HL-60/S4 (cell line): Measurements from ENCODE around the gene FAM83C.

Source experiments
- in situ Hi-C: fragments of 300-500 bp; cut with MboI; formaldehyde crosslinking; loops from 2 replicates; pipeline ENCODE4 v1.14.3; 2022; ENCODE audit warnings: low sequenced_read_pairs

Gene FAM83C

GRCh38 chr20:35271073-35271882, 20.9 kb downstream of the FAM83C start:
- in situ Hi-C loops: loop anchor here (25.0 kb wide), 1 partner anchor 409 kb away; the partner anchor contains the start of gene GGT7

DNA sequence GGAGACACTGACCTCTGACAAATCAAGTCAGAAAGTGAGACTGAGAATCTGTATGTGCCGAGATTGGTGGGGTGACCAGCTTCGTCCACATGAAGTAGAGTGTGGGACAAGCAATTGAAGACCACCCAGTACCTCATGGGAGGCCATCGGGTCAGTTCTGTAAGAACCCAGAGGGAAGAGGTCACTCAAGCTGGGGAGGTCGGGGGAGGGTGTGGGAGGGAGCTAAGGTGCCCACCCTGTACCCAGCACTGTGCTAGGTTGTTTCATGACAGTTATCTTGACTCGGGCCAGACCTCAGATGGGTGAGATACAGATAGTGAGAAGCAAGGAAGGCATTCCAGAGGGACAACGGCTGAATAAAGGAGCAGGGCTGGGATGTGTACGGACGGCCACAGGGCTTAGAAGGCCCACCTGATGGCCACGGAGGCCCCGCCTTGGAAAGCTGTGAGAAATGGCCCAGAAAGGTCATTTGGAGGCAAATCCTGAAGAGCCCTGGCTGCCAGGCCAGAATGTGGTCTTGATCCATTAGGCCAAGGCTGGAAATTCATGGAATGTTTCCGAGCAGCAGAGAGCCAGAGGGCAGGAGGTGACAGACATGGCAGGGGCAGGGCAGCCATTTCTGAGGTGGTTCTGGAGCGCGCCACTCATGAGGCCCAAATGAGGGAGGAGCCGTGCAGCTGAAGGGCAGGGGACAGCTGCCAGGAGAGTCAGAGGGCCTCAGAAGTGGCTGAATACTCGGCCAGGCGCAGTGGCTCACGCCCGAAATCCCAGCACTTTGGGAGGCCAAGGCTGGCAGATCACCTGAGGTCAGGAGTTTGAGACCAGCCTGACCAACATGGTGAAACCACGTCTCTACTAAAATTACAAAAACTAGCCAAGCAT, 22.0 kb downstream of the FAM83C start:
- in situ Hi-C loops: loop anchor here (25.0 kb wide), 1 partner anchor 408 kb away; the partner anchor contains the start of gene GGT7

- in situ Hi-C loops: loop anchor here (25.0 kb wide), 1 partner anchor 407 kb away; the partner anchor contains the start of gene GGT7
These were observed 23.0 kb downstream of the FAM83C start for GRCh38 chr20:35269055-35269781.

DNA sequence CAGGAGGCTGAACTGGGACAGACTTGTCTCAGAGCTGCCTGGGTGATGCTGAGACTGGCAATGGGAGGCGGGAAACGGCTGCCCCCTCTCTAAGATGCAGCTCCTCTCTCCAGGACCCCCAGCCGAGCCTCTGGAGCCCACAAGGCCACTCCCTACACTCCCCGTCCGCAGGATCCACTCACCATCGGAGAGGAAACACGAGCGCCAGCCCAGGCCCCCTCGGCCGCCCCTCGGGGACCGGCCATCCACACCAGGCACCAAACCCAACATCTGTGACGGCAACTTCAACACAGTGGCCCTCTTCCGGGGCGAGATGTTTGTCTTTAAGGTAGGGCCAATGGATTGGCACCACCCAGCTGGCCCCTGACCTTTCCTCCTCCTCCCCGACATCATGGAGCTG, 25.1 kb downstream of the FAM83C start:
- in situ Hi-C loops: loop anchor here (25.0 kb wide), 1 partner anchor 405 kb away; the partner anchor contains the start of gene GGT7

DNA sequence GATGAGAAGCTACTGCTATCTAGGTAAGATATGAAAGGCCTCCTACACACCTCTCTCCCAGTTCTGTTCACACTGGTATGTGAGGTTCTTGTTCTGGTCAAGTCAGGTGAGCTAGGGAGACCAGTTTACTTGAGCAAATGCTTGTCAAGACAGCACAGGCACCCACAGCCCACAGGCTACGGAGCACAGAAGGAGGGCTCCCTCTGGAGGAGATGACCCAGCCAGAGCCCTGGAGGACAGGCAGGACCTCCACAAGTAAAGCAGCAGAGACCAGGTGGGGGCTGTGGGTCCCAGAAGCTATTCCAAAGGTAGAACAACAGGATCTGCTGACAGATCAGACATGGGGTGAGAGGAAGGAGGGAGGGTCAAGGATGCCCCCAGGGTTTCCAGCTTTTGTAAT, 27.5 kb downstream of the FAM83C start:
- in situ Hi-C loops: loop anchor here (25.0 kb wide), 1 partner anchor 402 kb away; the partner anchor contains the start of gene GGT7

DNA sequence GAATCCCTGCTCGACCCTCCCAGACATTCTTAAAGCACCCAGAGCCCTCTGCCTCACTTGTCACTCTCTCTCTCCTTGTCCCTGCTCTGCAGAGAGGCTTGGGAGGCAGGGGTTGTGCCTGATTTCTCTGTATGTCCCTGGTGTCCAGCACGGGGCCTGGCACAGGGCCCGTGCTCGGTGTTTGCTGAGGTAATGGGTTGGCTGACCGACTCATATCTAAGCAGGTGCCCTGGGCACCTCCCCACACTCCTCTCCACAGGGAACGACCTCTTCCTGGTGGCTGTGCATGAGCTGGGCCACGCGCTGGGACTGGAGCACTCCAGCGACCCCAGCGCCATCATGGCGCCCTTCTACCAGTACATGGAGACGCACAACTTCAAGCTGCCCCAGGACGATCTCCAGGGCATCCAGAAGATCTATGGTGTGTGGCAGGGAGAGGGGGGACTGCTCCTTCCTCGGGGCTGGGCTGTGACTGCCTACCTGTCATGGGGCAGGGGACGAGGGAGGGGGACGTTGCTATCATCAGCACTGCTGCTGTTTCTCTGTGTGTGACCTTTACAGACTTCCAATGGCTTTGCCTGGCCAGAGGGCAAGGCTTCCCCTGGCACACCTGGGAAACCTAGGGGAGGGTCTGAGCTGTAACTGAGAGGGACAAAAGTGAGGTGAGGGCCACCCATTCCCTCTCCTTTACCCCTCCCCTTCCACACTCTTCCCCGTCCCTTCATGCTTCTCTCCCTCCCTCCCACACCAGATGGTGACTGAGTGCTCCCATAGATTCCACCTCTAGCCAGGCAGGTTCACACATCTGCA, 28.5 kb downstream of the FAM83C start:
- in situ Hi-C loops: loop anchor here (25.0 kb wide), 1 partner anchor 401 kb away; the partner anchor contains the start of gene GGT7

DNA sequence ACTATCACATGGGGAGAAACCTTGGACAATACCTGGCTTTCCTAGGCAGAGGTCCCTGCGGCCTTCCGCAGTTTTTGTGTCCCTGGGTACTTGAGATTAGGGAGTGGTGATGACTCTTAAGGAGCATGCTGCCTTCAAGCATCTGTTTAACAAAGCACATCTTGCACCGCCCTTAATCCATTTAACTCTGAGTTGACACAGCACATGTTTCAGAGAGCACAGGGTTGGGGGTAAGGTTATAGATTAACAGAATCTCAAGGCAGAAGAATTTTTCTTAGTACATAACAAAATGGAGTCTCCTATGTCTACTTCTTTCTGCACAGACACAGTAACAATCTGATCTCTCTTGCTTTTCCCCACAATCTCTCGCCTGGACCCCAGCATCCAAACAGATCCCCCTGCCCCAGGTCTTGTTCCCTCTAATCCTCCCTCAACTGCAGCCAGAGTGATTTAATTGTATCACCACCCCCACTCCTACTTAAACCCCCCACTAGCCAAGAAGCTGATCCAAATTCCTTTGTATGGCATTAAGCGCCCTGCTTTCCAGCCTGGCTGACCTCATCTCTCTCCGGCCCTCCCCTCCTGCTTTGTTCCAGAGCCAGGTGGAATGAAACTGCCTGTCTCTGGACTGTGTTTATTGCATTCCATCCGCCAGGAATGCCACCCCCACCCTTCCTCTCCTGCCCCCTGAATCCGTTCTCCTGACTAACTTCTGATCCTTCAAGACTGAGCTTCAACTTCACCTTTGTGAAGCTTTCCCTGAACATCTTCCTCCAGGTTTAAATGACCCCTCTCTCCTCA, 29.3 kb downstream of the FAM83C start:
- in situ Hi-C loops: loop anchor here (25.0 kb wide), 1 partner anchor 401 kb away; the partner anchor contains the start of gene GGT7

DNA sequence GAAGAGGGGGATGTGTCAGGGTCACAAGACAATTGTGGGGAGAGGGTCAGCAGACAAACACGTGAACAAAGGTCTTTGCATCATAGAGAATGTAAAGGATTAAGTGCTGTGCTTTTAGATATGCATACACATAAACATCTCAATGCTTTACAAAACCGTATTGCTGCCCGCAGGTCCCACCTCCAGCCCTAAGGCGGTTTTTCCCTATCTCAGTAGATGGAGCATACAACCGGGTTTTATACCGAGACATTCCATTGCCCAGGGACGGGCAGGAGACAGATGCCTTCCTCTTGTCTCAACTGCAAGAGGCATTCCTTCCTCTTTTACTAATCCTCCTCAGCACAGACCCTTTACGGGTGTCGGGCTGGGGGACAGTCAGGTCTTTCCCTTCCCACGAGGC, 29.9 kb downstream of the FAM83C start:
- in situ Hi-C loops: loop anchor here (25.0 kb wide), 1 partner anchor 400 kb away; the partner anchor contains the start of gene GGT7

DNA sequence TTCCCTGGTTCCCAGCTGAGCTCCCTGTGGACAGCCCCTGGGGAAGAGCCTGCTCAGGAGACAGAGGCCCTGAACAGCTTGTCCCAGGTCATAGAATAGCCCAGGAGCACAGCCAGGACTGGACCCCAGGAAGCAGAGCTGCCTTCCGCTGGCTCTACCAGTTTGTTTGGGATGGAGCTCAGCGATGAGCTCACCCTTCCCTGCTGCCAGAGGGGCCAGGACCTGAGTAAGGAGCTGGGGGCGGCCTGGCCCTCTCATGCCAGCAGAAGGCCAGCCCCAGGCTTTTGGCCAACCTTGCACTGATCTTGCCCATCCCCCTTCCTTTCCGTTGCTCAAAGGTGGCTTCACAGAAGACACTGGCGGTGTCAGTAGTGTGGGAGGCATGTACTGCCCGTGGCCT, 31.8 kb downstream of the FAM83C start:
- in situ Hi-C loops: loop anchor here (25.0 kb wide), 1 partner anchor 398 kb away; the partner anchor contains the start of gene GGT7

- in situ Hi-C loops: loop anchor here (25.0 kb wide), 1 partner anchor 395 kb away; the partner anchor contains the start of gene GGT7
These were observed 34.9 kb downstream of the FAM83C start for GRCh38 chr20:35257175-35257909.

GRCh38 chr20:35254448-35254999, 37.7 kb downstream of the FAM83C start:
- in situ Hi-C loops: loop anchor here (25.0 kb wide), 1 partner anchor 392 kb away; the partner anchor contains the start of gene GGT7

- in situ Hi-C loops: loop anchor here (25.0 kb wide), 1 partner anchor 391 kb away; the partner anchor contains the start of gene GGT7
These were observed 39.2 kb downstream of the FAM83C start for GRCh38 chr20:35253010-35253409.

DNA sequence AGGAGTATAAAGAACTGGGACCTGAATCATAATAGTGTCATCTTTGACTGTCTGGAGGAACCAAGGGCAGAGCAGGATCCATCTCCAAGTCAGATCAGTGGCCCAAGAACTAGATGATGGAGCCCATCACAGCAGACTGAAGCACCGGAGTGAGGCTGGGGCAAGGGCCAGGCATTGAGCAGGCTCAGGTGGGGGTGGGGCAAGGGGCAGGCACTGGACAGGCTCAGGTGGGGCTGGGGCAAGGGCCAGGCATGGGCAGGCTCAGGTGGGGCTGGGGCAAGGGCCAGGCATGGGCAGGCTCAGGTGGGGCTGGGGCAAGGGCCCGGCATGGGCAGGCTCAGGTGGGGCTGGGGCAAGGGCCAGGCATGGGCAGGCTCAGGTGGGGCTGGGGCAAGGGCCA, 39.6 kb downstream of the FAM83C start:
- in situ Hi-C loops: loop anchor here (25.0 kb wide), 1 partner anchor 390 kb away; the partner anchor contains the start of gene GGT7

GRCh38 chr20:35252037-35252461, 40.2 kb downstream of the FAM83C start:
- in situ Hi-C loops: loop anchor here (25.0 kb wide), 1 partner anchor 390 kb away; the partner anchor contains the start of gene GGT7

DNA sequence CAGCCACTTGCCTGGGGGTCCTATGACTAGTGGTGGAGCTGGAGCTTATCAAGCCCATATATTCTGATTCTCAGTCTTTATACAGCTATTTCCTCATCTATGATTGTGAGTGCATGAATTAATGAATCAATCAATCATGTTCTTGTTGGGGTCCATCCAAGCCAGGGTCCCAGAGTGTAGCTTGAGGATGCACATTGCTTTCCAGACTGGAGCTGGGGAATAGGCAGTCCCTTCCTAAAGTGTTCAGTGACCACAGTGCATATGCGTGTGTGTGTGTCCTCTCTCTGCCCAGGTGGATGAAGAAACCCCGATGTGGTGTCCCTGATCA, 40.6 kb downstream of the FAM83C start:
- in situ Hi-C loops: loop anchor here (25.0 kb wide), 1 partner anchor 389 kb away; the partner anchor contains the start of gene GGT7

- in situ Hi-C loops: no loop called here
These were observed 43.4 kb downstream of the FAM83C start for GRCh38 chr20:35248641-35249475.

GRCh38 chr20:35246723-35247122, 45.5 kb downstream of the FAM83C start:
- in situ Hi-C loops: no loop called here
